Measurements from ENCODE around the gene PTPRF.

Gene PTPRF

DNA sequence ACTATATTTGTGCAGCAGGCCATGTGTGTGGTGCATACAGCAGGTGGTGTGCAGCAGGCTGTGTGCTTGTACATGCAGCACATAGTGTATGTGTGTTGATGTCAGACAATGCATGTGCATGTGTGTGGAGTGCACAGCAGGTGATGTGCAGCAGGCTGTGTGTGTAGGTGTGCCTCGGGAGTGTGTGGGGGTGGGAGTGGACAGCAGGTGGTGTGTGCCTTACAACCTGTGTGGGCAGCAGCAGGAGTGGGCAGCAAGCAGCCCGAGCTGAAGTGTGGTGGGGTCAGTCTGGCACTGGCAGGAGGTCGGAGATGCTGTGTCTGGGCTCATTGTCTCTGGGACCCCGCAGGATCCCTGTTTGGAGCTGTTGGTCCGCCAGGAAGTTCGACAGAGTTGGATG lies 29.6 kb downstream of the PTPRF start:
- H3K4me3 ChIP-seq (ENCODE audit: low read length): no peak overlapping the region
- TF ChIP-seq, protein P1, sequence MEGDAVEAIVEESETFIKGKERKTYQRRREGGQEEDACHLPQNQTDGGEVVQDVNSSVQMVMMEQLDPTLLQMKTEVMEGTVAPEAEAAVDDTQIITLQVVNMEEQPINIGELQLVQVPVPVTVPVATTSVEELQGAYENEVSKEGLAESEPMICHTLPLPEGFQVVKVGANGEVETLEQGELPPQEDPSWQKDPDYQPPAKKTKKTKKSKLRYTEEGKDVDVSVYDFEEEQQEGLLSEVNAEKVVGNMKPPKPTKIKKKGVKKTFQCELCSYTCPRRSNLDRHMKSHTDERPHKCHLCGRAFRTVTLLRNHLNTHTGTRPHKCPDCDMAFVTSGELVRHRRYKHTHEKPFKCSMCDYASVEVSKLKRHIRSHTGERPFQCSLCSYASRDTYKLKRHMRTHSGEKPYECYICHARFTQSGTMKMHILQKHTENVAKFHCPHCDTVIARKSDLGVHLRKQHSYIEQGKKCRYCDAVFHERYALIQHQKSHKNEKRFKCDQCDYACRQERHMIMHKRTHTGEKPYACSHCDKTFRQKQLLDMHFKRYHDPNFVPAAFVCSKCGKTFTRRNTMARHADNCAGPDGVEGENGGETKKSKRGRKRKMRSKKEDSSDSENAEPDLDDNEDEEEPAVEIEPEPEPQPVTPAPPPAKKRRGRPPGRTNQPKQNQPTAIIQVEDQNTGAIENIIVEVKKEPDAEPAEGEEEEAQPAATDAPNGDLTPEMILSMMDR (conservative IDR thresholded peaks at IDR 0.05; ENCODE audit: low read depth, low read length): no peak
- no peak for DNase-seq (ENCODE audit: low read depth)

DNA sequence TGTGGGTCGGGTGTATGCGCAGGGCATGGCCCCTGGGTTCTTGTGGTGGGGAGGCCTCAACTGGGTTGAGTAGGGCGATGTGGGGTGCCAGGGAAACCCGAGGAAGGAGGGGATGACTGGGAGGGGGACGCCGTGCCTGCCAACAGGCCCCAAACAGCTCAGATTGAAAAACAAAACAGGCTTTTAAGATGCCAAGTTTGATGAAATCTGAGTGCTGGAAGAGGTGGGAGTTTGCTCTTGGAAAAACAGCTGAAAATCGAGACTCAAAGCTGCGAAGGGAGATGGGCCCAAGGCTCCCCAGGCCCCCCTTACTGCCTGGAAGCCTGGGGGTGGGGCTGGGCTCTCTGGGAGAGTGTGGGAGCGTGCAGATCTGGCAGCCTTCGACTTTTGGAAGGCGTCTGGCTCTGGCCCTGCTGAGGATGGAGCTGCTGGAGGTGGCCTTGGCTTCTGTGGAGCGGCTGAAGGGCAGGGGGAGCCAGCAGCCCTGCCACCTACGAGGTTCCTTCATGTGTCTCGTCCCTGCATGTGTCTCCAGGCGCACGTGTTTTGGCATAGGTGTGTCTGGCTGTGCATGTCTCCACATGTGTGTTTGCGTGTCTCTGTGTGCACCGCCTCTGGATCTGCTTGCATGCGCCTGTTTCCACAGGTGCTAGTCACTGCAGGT lies 33.3 kb downstream of the PTPRF start:
- TF ChIP-seq, protein P1 (conservative IDR thresholded peaks at IDR 0.05; ENCODE audit: low read depth, low read length): no peak
- DNase-seq (ENCODE audit: low read depth): no peak
- H3K4me3 ChIP-seq (ENCODE audit: low read length): no peak overlapping the region

DNA sequence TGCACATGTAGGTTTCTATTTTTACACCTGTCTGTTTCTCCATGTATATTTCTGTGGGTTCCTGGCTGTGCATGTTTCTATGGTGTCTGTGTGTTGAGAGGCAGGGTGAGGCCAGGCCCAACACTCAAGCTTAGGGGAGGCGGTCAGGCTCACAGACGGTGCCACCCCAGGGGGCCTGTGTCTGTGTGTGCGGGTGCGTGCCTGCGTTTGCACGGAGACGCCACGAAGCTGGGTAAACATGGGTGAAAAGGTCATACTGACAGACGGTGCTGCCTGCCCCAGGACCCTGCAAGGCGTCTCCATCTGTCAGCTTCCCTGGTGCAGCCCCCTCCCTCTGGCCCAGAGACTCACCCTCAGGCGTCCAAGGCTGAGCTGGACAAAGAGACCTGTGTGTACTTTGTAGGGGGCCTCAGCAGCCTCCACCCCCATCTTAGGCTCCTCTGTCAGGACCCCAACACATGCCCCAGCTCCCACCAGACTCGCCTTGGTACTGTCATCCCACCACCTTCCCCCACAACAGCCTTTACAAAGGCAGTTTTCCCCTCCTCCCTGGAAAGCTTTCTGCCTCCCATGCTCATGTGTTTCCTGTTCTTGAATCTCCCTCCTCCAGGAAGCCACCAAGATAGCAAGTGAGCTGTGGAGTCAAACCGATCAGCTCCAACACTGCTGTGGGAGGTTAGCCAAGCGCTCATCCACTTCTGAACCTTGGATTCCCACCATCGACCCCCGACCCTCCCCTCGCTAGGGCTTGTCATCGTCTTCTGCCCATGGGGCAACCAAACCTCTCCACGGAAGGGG lies 34.1 kb downstream of the PTPRF start:
- no peak overlapping the region for H3K4me3 ChIP-seq (ENCODE audit: low read length)
- DNase-seq (ENCODE audit: low read depth): no peak
- TF ChIP-seq, protein P1 (conservative IDR thresholded peaks at IDR 0.05; ENCODE audit: low read depth, low read length): no peak

DNA sequence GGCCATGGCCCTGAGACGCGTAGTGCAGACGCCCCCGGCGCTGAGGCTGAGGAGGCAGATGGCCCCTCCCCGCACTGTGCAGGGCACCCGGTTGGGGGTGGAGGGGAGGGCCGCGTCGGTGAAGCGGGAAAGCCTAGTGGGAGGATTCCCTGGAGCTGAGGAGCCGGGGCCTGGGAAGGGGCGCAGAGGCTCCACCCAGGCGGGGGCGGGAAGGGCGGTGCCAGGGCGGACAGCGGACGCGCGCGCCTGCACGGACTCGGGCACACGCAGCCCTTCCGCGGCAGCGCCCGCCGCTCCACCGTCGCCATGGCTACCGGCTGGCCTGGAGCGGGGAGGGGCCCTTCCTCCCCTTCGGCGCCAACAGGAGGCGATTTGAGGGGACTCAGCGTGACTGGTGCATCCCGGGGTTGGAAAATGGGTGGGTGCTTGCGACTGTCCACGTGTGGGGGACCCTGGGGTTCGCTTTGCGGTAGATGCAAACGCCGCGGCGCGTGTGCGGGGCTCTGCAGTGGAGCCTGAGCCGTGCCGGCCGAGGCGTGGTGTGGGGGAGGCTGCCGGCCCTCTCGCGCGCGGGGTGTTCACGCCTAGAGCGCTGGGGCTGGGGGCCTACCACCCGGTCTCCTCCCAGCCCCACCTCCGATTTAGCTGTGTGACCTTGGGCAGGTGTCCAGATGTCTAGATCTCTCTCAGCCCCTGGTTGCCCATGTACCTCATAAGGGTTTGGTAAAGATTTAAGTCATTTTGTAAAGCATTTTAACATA lies 35.1 kb downstream of the PTPRF start:
- TF ChIP-seq, protein P1 (conservative IDR thresholded peaks at IDR 0.05; ENCODE audit: low read depth, low read length): no peak
- no peak for DNase-seq (ENCODE audit: low read depth)
- H3K4me3 ChIP-seq (ENCODE audit: low read length): peak overlapping the region; percentile 56

DNA sequence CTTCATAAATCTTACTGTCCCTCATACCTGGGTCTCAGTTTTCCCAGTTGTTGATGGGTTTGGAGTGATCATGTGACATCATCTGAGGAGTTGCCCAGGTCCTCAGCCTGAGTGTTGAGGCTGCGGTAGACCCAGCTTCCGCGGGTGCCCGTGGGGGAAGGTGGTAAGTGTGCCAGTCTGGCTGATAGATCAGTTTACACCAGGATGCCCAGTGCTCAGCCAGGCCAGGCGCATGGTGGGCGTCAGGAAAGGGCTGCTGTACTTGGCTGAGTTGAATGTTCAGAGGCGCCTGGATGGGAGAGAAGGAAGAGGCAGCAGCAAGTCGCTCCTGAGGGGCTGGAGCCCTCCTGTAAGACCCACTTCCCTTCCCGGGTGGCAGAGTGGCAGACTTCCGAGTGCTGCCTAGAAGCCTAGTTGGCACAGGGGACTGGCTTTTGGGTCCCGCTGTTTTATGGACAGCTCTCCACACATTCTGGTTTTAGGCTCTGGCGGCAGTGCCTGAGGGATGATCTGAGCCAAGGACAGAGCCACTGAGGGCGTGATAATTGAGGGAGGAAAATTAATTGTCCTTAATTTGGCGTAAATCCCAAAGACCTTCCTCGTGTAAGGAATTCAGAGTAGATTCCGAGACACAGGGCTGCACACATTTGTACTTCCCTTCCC lies 35.8 kb downstream of the PTPRF start:
- no peak for DNase-seq (ENCODE audit: low read depth)
- TF ChIP-seq, protein P1 (conservative IDR thresholded peaks at IDR 0.05; ENCODE audit: low read depth, low read length): no peak
- no peak overlapping the region for H3K4me3 ChIP-seq (ENCODE audit: low read length)

DNA sequence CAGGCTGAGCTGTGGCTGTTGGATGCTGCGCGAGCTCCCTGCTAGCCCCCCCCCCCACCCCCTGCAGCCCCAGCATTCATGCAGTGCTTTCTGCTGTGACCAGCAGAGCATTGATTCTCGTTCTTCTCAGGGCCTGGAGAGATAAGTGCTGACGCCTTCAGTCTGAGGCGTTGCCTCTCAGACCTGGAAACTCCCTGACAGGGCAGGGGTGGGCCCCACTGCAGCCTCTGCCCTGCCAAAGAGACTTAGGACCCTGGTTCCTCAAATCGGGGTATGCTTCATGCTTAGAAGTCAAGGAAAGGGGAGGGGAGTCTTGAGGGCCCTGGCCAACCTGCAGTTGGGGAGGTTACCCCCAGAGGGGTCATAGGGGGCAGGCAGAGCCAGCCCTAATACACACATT lies 38.5 kb downstream of the PTPRF start:
- TF ChIP-seq, protein P1 (conservative IDR thresholded peaks at IDR 0.05; ENCODE audit: low read depth, low read length): no peak
- no peak for DNase-seq (ENCODE audit: low read depth)
- no peak overlapping the region for H3K4me3 ChIP-seq (ENCODE audit: low read length)
